HUES6 (cell line): Measurements from ENCODE around the gene GOLGA8K.
"Not testable (repeated sequence)": the region's sequence is repeated elsewhere in the genome, so short reads cannot be mapped to it uniquely, and the experiment has no call there.

ENCODE experiments used
- H3K27ac ChIP-seq: 2 replicates; pipeline ENCODE4 v1.7.0; 2013; ENCODE audit warnings: low read depth, mild to moderate bottlenecking, low read length, inconsistent platforms
- H3K27me3 ChIP-seq: 2 replicates; pipeline ENCODE4 v1.6.1; 2013; ENCODE audit warnings: low read length; ENCODE audit not compliant: control insufficient read depth, insufficient read depth
- H3K36me3 ChIP-seq: 2 replicates; pipeline ENCODE4 v1.6.1; 2013; ENCODE audit warnings: low read length; ENCODE audit not compliant: control insufficient read depth, insufficient read depth
- H3K4me1 ChIP-seq: 2 replicates; pipeline ENCODE4 v1.6.1; 2013; ENCODE audit warnings: low read length; ENCODE audit not compliant: control insufficient read depth, insufficient read depth
- H3K4me3 ChIP-seq: 2 replicates; pipeline ENCODE4 v1.5.1; 2013; ENCODE audit warnings: low read depth, low read length
- H3K9ac ChIP-seq: one replicate; pipeline ENCODE4 v1.6.1; 2013; ENCODE audit warnings: mild to moderate bottlenecking, low read length
- H3K9me3 ChIP-seq: 2 replicates; pipeline ENCODE4 v1.6.1; 2013; ENCODE audit warnings: low read depth, low read length; ENCODE audit not compliant: control insufficient read depth, insufficient read depth

GOLGA8K gene

GRCh38 chr15:32403192-32403591 lies at the start of gene GOLGA8K:
GOLGA8K (minus strand) TSS chr15:32403292; CDS start chr15:32403194, 98 bp downstream.
- H3K27me3 ChIP-seq, H3K4me3 ChIP-seq, H3K9me3 ChIP-seq, H3K27ac ChIP-seq, H3K9ac ChIP-seq, H3K4me1 ChIP-seq, H3K36me3 ChIP-seq: not testable (repeated sequence)

DNA sequence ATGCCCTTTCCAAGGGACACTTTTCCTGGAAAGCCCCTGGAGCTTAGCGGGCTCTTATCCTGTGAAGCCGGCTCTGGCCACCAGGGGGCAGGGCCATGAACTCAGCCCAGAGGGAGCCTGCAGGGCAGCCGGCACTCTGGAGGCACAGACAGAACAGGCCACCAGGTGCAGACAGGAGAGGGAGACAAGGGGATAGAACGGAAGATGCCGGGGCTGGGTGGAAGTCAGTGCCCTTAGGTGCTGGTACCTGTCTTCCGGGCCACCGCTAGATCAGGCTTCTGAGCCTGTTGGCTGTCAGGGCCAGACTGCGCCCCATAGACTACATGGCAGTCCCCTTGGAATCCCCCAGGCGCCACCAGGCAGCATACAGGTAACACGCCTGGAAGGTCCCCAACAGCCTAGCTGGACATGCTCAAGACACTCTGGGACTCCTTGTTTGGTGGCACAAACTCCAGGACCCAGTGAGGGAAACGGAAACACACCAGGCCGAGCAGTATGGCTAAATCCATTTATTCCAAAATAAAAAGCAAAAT lies 37.4 kb upstream of the GOLGA8K start:
- H3K9ac ChIP-seq, H3K36me3 ChIP-seq, H3K4me3 ChIP-seq, H3K27me3 ChIP-seq, H3K4me1 ChIP-seq, H3K9me3 ChIP-seq, H3K27ac ChIP-seq: not testable (repeated sequence)

DNA sequence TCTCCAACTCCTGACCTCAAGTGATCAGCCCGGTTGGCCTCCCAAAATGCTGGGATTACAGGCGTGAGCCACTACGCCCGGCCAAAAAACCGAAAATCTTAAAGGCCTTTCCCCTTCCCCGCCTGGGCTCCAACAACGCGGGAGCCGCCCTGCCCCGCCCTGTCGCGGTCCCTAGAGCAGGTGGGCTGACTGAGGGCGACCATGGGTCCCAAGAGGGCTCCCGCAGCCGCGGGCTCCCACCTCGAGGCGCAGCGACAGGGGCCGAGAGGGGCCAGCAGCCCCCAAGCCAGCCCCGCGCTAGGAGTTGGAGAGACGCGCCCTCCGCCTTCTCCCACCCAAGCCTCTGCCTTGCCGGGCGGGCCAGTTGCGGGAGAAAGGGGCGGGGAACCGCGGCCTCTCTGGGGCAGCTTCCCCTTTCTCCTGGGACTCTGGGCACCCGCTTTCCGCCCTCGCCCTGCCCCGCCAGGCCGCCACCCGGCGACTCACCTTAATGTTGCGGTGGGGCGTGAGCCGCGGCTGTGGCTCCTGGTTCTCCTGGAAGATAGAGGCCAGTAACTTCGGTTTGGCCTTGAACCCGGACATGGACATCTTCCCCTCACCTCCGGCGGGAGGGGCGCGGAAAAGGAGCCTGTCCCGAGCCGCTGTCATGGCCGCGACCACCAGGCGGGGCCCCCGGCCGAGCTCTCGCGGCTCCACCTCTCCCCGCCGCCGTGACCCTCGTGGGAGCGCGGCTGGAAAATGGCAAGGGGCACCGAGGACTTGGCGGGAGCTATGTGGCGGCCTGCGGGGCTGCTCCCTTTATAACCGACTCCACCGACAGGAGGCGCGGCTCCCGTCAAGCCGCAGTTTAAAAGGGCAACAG lies 31.2 kb upstream of the GOLGA8K start:
- not testable (repeated sequence) for H3K36me3 ChIP-seq, H3K9me3 ChIP-seq, H3K9ac ChIP-seq, H3K4me3 ChIP-seq, H3K27ac ChIP-seq, H3K27me3 ChIP-seq, H3K4me1 ChIP-seq

GRCh38 chr15:32427635-32428034 lies 24.5 kb upstream of the GOLGA8K start:
- not testable (repeated sequence) for H3K36me3 ChIP-seq, H3K9ac ChIP-seq, H3K27ac ChIP-seq, H3K4me1 ChIP-seq, H3K9me3 ChIP-seq, H3K4me3 ChIP-seq, H3K27me3 ChIP-seq

DNA sequence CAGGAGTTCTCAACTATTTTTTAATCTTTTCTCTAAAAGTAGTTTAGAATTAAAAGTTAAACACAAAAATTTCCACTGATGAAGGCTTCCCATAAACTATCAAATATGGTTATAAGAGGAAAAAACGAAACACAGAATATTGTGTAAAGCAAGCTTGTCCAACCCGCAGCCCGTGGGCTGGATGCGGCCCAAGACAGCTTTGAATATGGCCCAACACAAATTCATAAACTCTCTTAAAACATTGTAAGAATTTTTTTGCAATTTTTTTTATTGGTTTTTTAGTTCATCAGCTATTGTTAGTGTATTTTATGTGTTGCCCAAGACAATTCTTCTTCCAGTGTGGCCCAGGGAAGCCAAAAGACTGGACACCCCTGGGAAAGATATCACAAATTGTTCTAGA lies 23.4 kb upstream of the GOLGA8K start:
- not testable (repeated sequence) for H3K27ac ChIP-seq, H3K36me3 ChIP-seq, H3K9me3 ChIP-seq, H3K27me3 ChIP-seq, H3K4me1 ChIP-seq, H3K4me3 ChIP-seq, H3K9ac ChIP-seq

DNA sequence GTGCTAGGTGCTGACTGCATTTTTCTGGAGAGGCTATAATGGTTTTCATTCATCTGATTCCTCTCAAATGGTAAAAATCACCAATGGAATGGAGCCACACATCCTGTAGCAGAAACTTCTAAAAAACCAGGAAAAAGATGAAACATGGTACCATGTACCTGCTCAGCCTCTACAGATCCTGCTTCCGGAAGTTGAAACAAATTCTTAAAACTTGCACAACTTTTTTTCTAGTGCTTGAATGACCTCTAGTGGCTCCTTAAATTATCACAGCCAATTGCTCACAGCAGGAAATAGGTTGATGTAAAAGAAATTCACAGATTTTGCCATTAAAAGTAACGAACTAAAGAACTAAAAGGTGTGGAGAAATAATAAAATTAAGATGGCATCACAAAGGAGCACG lies 4.8 kb upstream of the GOLGA8K start:
- H3K27me3 ChIP-seq, H3K27ac ChIP-seq, H3K4me3 ChIP-seq, H3K36me3 ChIP-seq, H3K9me3 ChIP-seq, H3K4me1 ChIP-seq, H3K9ac ChIP-seq: not testable (repeated sequence)

GRCh38 chr15:32396522-32396921 lies 6.6 kb downstream of the GOLGA8K start:
- not testable (repeated sequence) for H3K36me3 ChIP-seq, H3K27ac ChIP-seq, H3K4me3 ChIP-seq, H3K9me3 ChIP-seq, H3K27me3 ChIP-seq, H3K9ac ChIP-seq, H3K4me1 ChIP-seq

- not testable (repeated sequence) for H3K36me3 ChIP-seq, H3K27me3 ChIP-seq, H3K27ac ChIP-seq, H3K9me3 ChIP-seq, H3K4me1 ChIP-seq, H3K4me3 ChIP-seq, H3K9ac ChIP-seq
These were observed 8.3 kb downstream of the GOLGA8K start for GRCh38 chr15:32394745-32395144.

- H3K9me3 ChIP-seq, H3K9ac ChIP-seq, H3K4me1 ChIP-seq, H3K27me3 ChIP-seq, H3K36me3 ChIP-seq, H3K4me3 ChIP-seq, H3K27ac ChIP-seq: not testable (repeated sequence)
These were observed 14.9 kb downstream of the GOLGA8K start for GRCh38 chr15:32388050-32388648.

GRCh38 chr15:32385823-32386495 lies 17.1 kb downstream of the GOLGA8K start:
- not testable (repeated sequence) for H3K27me3 ChIP-seq, H3K9me3 ChIP-seq, H3K4me3 ChIP-seq, H3K4me1 ChIP-seq, H3K9ac ChIP-seq, H3K36me3 ChIP-seq, H3K27ac ChIP-seq

DNA sequence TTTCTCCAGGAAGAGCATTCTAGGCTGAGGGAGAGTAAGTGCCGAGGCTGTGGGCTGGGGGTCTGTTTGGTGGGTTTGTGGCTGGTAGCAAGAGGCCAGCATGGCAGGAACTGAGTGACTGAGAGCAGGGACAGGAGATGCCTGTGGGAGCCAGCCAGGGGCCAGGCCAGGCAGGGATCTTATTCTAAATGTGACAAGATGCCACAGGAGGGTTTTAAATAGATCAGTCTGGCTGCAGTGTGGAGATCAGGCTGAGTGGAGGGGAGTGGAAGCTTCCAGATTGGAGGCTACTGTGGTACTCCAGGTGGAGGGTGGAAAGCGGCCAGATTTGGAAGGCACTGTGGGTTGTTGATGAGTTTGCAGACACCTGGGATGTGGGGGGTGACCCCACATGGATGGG lies 28.9 kb downstream of the GOLGA8K start:
- not testable (repeated sequence) for H3K9ac ChIP-seq, H3K4me1 ChIP-seq, H3K9me3 ChIP-seq, H3K27me3 ChIP-seq, H3K27ac ChIP-seq, H3K4me3 ChIP-seq, H3K36me3 ChIP-seq
